GM12878 (cell line): Measurements from ENCODE around the gene PDE7B.

ENCODE experiments used
- CBX5 ChIP-seq: sonication (generic); IDR thresholded peaks from 2 replicates; pipeline ENCODE4 v1.6.1; 2016; ENCODE audit warnings: low read depth, moderate library complexity, mild to moderate bottlenecking, inconsistent platforms
- CHD2 ChIP-seq: IDR thresholded peaks from 2 replicates; pipeline ENCODE4 v1.6.1; 2011; ENCODE audit warnings: low read depth, low read length, improper control_type of control experiment, borderline replicate concordance
- CTCF ChIP-seq, 3 experiments: IDR thresholded peaks in 2 of 3; conservative IDR thresholded peaks in 1 of 3; 2 replicates each; pipeline ENCODE4 v1.5.1; 2011; ENCODE audit warnings: low read depth in 3 of 3, low read length in 3 of 3, mild to moderate bottlenecking in 3 of 3, control low read depth in 2 of 3, moderate library complexity in 2 of 3, inconsistent platforms in 1 of 3, mixed read lengths in 1 of 3; ENCODE audit not compliant: control insufficient read depth in 2 of 3, insufficient read depth in 1 of 3; ENCODE audit errors: extremely low read depth in 1 of 3
- DPF2 ChIP-seq: fragments of 450-650 bp; IDR thresholded peaks from 2 replicates; pipeline ENCODE4 v1.6.1; 2017; ENCODE audit warnings: mild to moderate bottlenecking
- ELK1 ChIP-seq: IDR thresholded peaks from 2 replicates; pipeline ENCODE4 v1.6.1; 2012; ENCODE audit warnings: low read depth, low read length, improper control_type of control experiment
- FOXK2 ChIP-seq: fragments of 450-650 bp; IDR thresholded peaks from 2 replicates; pipeline ENCODE4 v1.6.1; 2017; ENCODE audit warnings: mild to moderate bottlenecking, moderate library complexity
- FOXM1 ChIP-seq: IDR thresholded peaks from 2 replicates; pipeline ENCODE4 v1.6.1; 2012; ENCODE audit warnings: low read depth, mild to moderate bottlenecking, inconsistent platforms, low read length, moderate library complexity
- MAX ChIP-seq: IDR thresholded peaks from 2 replicates; pipeline ENCODE4 v1.6.1; 2012; ENCODE audit warnings: low read depth, low read length, improper control_type of control experiment
- RAD21 ChIP-seq: IDR thresholded peaks from 2 replicates; pipeline ENCODE4 v1.6.1; 2011; ENCODE audit warnings: mild to moderate bottlenecking, low read depth, low read length, moderate library complexity; ENCODE audit not compliant: insufficient read depth
- RELA ChIP-seq: fragments of 450-650 bp; IDR thresholded peaks from 2 replicates; pipeline ENCODE4 v1.8.0; 2014; ENCODE audit warnings: borderline replicate concordance; ENCODE audit not compliant: partially characterized antibody
- SIN3A ChIP-seq: IDR thresholded peaks from 2 replicates; pipeline ENCODE4 v1.6.1; 2012; ENCODE audit warnings: low read depth, low read length, improper control_type of control experiment
- SMAD1 ChIP-seq: fragments of 450-650 bp; IDR thresholded peaks from 2 replicates; pipeline ENCODE4 v1.6.1; 2018; ENCODE audit warnings: mild to moderate bottlenecking, low read depth; ENCODE audit not compliant: partially characterized antibody
- SMARCA5 ChIP-seq: fragments of 450-650 bp; IDR thresholded peaks from 2 replicates; pipeline ENCODE4 v1.6.1; 2017; ENCODE audit warnings: mild to moderate bottlenecking
- SMC3 ChIP-seq: IDR thresholded peaks from 2 replicates; pipeline ENCODE4 v1.6.1; 2011; ENCODE audit warnings: low read length, improper control_type of control experiment, borderline replicate concordance

GRCh38 chr6:136117081-136117480, 265.6 kb downstream of the PDE7B start:
- TF ChIP-seq CTCF (IDR thresholded peaks at IDR 0.05 in 2 of 3, conservative IDR thresholded peaks at IDR 0.05 in 1 of 3; ENCODE audit: control insufficient read depth in 2 of 3, extremely low read depth in 1 of 3, insufficient read depth in 1 of 3, low read depth in 3 of 3, low read length in 3 of 3) (no peak), SMARCA5 (no peak), ELK1 (no peak), MAX (no peak), SIN3A (no peak), RELA (no peak), DPF2 (no peak), SMAD1 (no peak), CBX5 (no peak), CHD2 (no peak), SMC3 (no peak), FOXK2 (no peak), FOXM1 (no peak), RAD21 (no peak)
